ENCODE data around the gene GPC4. TPM values are rescaled to one million over a fixed set of nuclear protein-coding genes. Genes with fewer than 3 reads are reported as not detected.

GPC4 gene
- total and polyA plus RNA-seq, 2 donors (not counting 3 experiments of a cell fraction or from before 2014, with no cell fraction given) = 0.20 TPM; not detected in 1

GRCh38 chrX:133346026-133346425 is 69.3 kb downstream of the GPC4 start:
- no peaks in the 10 kb centered on the region for H4K20me1 ChIP-seq (replicated peaks; ENCODE audit: control insufficient read depth, extremely low read depth, insufficient read depth, low read length)
- no peak overlapping the region for H3K4me2 ChIP-seq (ENCODE audit: insufficient read depth, low read length)
- H3K27ac ChIP-seq (ENCODE audit: insufficient read depth, low read depth, low read length) = no peak overlapping the region
- dilution Hi-C loops (cut with MboI; ENCODE audit: extremely low pct_ligation_motif_present, low sequenced_read_pairs) (no loop called here), intact Hi-C loops (cut with micrococcal nuclease) (no loop called here)
- H2AFZ ChIP-seq (ENCODE audit: low read depth, low read length) = no peak overlapping the region
- H3K79me2 ChIP-seq (ENCODE audit: control insufficient read depth, insufficient read depth, low read length) = no peaks in the 10 kb centered on the region
- no peaks in the 10 kb centered on the region for H3K4me1 ChIP-seq (ENCODE audit: control insufficient read depth, extremely low read depth, insufficient read depth, low read length)
- H3K4me3 ChIP-seq (replicated peaks in 1 of 3; ENCODE audit: insufficient read depth in 1 of 3, low read depth in 1 of 3, low read length in 3 of 3) = no peak overlapping the region
- no peak overlapping the region for H3K9ac ChIP-seq (replicated peaks; ENCODE audit: extremely low read depth, insufficient read depth, low read length)
- no TSS peak for BruUV-seq (replicated peaks)
- TF ChIP-seq, protein P1, sequence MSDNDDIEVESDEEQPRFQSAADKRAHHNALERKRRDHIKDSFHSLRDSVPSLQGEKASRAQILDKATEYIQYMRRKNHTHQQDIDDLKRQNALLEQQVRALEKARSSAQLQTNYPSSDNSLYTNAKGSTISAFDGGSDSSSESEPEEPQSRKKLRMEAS (IDR thresholded peaks at IDR 0.05; ENCODE audit: insufficient read depth, insufficient read length) = no peak
- TF ChIP-seq CTCF (IDR thresholded peaks at IDR 0.05; ENCODE audit: extremely low read depth in 1 of 2, insufficient read depth in 1 of 2, low read depth in 1 of 2, low read length in 2 of 2) (no peak), EZH2 (IDR thresholded peaks at IDR 0.05; ENCODE audit: borderline replicate concordance, low read depth, low read length, severe bottlenecking) (no peak), POLR2A (IDR thresholded peaks at IDR 0.05; ENCODE audit: low read depth, low read length) (no peak), MYC (IDR thresholded peaks at IDR 0.05; ENCODE audit: low read depth, low read length) (no peak), JUN (IDR thresholded peaks at IDR 0.05; ENCODE audit: borderline replicate concordance, insufficient read depth, insufficient read length, low read depth) (no peak), POLR2AphosphoS5 (IDR thresholded peaks at IDR 0.05; ENCODE audit: insufficient read depth, low read depth, low read length) (no peak), FOS (IDR thresholded peaks at IDR 0.05; ENCODE audit: borderline replicate concordance, insufficient read depth, low read length) (no peak), GATA2 (IDR thresholded peaks at IDR 0.05; ENCODE audit: insufficient read depth, insufficient read length, low read depth, low read length) (no peak)
- no peaks in the 10 kb centered on the region for H3K36me3 ChIP-seq (ENCODE audit: control insufficient read depth in 2 of 2, extremely low read depth in 1 of 2, insufficient read depth in 2 of 2, low read length in 2 of 2)
- ChIA-PET POLR2A (no interaction called here), CTCF (no interaction called here)
- H3K9me3 ChIP-seq (replicated peaks; ENCODE audit: control insufficient read depth, insufficient read depth, low read length) = no peaks in the 10 kb centered on the region
- no peaks in the 10 kb centered on the region for H3K9me1 ChIP-seq (replicated peaks; ENCODE audit: control insufficient read depth, extremely low read depth, insufficient read depth, low read length)
- no peaks in the 10 kb centered on the region for H3K27me3 ChIP-seq (ENCODE audit: control insufficient read depth in 2 of 2, insufficient read depth in 2 of 2, low read length in 2 of 2)
- FAIRE-seq = no peak
- no peak for DNase-seq (ENCODE audit: low read depth, low spot score)

Measured in endothelial cell of umbilical vein (primary cell).